OCI-LY1 (cell line): ENCODE measurements around the gene BLVRA.

Source experiments
- H2AFZ ChIP-seq: fragments of 200-600 bp; sonication (generic), shearing (Covaris generic); 2 replicates; pipeline ENCODE4 v1.6.0; 2014; ENCODE audit warnings: antibody characterized with exemption, mild to moderate bottlenecking, low read length
- H3F3A ChIP-seq: fragments of 200-600 bp; sonication (generic), shearing (Covaris generic); 2 replicates; pipeline ENCODE4 v1.6.0; 2014; ENCODE audit warnings: mild to moderate bottlenecking, antibody characterized with exemption, low read length, moderate library complexity; ENCODE audit not compliant: insufficient read depth
- H3K27ac ChIP-seq: fragments of 200-600 bp; sonication (generic); 2 replicates; pipeline ENCODE4 v1.5.1; 2014; ENCODE audit warnings: low read length, mixed run types, mild to moderate bottlenecking, low read depth; ENCODE audit not compliant: poor library complexity, severe bottlenecking
- H3K27me3 ChIP-seq: fragments of 200-600 bp; sonication (generic); 2 replicates; pipeline ENCODE4 v1.6.0; 2014; ENCODE audit warnings: antibody characterized with exemption, mild to moderate bottlenecking, low read length, moderate library complexity; ENCODE audit not compliant: insufficient read depth
- H3K36me3 ChIP-seq: fragments of 200-600 bp; sonication (generic); 2 replicates; pipeline ENCODE4 v1.6.1; 2014; ENCODE audit warnings: mild to moderate bottlenecking, antibody characterized with exemption, low read length, moderate library complexity, mixed read lengths; ENCODE audit not compliant: insufficient read depth
- H3K4me1 ChIP-seq: fragments of 200-600 bp; sonication (generic); 2 replicates; pipeline ENCODE4 v1.5.1; 2014; ENCODE audit warnings: mild to moderate bottlenecking, low read length, moderate library complexity; ENCODE audit not compliant: insufficient read depth, severe bottlenecking
- H3K4me2 ChIP-seq: fragments of 200-600 bp; sonication (generic), shearing (Covaris generic); 2 replicates; pipeline ENCODE4 v1.6.1; 2014; ENCODE audit warnings: low read length
- H3K4me3 ChIP-seq: fragments of 200-600 bp; sonication (generic); 2 replicates; pipeline ENCODE4 v1.5.1; 2014; ENCODE audit warnings: low read length, low read depth, mild to moderate bottlenecking, mixed read lengths; ENCODE audit not compliant: poor library complexity, severe bottlenecking
- H3K79me2 ChIP-seq: fragments of 200-600 bp; shearing (Covaris generic); 2 replicates; pipeline ENCODE4 v1.6.1; 2016; ENCODE audit warnings: mixed run types, low read length, mixed read lengths; ENCODE audit not compliant: insufficient read depth
- H3K9ac ChIP-seq: fragments of 200-600 bp; sonication (generic), shearing (Covaris generic); 2 replicates; pipeline ENCODE4 v1.6.1; 2014; ENCODE audit warnings: mild to moderate bottlenecking, low read length, mixed read lengths
- H3K9me2 ChIP-seq: fragments of 200-600 bp; sonication (generic), shearing (Covaris generic); 2 replicates; pipeline ENCODE4 v1.6.1; 2014; ENCODE audit warnings: low read depth, mild to moderate bottlenecking, low read length, mixed read lengths
- H3K9me3 ChIP-seq: fragments of 200-600 bp; shearing (Covaris generic); 2 replicates; pipeline ENCODE4 v1.6.1; 2014; ENCODE audit warnings: low read length, mixed read lengths
- H4K20me1 ChIP-seq: fragments of 200-600 bp; sonication (generic), shearing (Covaris generic); 2 replicates; pipeline ENCODE4 v1.6.0; 2016; ENCODE audit warnings: mild to moderate bottlenecking, low read length; ENCODE audit not compliant: insufficient read depth
- EZH2 ChIP-seq: fragments of 200-600 bp; sonication (generic), shearing (Covaris generic); IDR thresholded peaks from 2 replicates; pipeline ENCODE4 v1.8.0; 2017; ENCODE audit warnings: borderline replicate concordance, mixed run types, mild to moderate bottlenecking, antibody characterized with exemption, low read length, moderate library complexity, mixed read lengths
- TF ChIP-seq, protein P1 (sequence below): fragments of 200-600 bp; sonication (generic), shearing (Covaris generic); IDR thresholded peaks from 2 replicates; pipeline ENCODE4 v1.5.1; 2017; ENCODE audit warnings: mild to moderate bottlenecking, antibody characterized with exemption, low read length, moderate library complexity, mixed read lengths

The BLVRA gene

DNA sequence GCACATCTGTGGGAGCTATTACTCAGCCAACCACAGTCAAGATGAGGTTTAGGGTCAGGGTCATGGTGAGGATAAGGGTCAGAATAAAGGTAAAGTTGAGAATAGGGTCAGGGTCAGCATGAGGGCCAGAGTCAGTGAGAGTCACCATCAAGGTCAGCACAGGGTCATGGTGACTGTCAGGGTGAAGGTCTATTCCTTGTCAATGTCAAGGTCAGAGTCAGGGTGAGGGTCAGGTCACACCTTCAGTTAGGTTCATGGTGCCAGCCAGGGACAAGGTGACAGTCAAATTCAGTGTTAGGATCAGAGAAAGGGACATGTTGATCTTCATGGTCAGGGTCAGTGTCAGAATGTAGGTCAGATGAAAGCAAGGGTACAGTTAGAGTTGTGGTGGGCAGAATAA is 96.7 kb downstream of the BLVRA start:
- Histone ChIP-seq H3K9me2 (no peaks in the 10 kb centered on the region), H3K27ac (no peak overlapping the region), H3K9me3 (peaks cover 16% of the 10 kb centered on the region), H3K9ac (no peak overlapping the region), H3F3A (no peaks in the 10 kb centered on the region), H2AFZ (no peak overlapping the region), H3K79me2 (no peaks in the 10 kb centered on the region), H3K4me3 (no peak overlapping the region), H3K27me3 (peaks cover 28% of the 10 kb centered on the region; the same call in 1 of the 2 replicates), H4K20me1 (no peaks in the 10 kb centered on the region), H3K36me3 (no peaks in the 10 kb centered on the region; the same call in 1 of the 2 replicates), H3K4me2 (no peak overlapping the region), H3K4me1 (no peaks in the 10 kb centered on the region)
- no peak for TF ChIP-seq EZH2
- TF ChIP-seq, protein P1, sequence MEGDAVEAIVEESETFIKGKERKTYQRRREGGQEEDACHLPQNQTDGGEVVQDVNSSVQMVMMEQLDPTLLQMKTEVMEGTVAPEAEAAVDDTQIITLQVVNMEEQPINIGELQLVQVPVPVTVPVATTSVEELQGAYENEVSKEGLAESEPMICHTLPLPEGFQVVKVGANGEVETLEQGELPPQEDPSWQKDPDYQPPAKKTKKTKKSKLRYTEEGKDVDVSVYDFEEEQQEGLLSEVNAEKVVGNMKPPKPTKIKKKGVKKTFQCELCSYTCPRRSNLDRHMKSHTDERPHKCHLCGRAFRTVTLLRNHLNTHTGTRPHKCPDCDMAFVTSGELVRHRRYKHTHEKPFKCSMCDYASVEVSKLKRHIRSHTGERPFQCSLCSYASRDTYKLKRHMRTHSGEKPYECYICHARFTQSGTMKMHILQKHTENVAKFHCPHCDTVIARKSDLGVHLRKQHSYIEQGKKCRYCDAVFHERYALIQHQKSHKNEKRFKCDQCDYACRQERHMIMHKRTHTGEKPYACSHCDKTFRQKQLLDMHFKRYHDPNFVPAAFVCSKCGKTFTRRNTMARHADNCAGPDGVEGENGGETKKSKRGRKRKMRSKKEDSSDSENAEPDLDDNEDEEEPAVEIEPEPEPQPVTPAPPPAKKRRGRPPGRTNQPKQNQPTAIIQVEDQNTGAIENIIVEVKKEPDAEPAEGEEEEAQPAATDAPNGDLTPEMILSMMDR, result no peak

DNA sequence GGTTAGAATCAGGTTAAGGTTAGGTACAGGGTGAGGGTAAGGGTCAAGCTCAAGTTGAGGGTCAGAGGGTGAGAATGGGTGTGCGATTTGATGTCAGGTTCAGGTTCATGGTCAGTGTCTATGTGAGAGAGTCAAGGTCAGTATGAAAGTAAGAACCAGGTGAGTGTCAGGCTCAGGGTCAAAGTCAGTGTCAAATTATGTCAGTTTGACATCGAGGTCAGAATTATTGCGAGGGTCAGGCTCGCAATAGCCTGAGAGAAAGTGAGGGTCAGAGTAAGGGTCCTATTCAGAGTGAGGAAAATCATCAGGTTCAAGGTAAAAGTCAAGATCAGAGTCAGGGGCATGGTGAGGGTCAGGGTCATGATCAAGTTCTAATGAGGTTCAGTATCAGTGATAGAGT is 97.8 kb downstream of the BLVRA start:
- TF ChIP-seq, protein P1, result no peak
- TF ChIP-seq EZH2, result no peak
- Histone ChIP-seq H3F3A (no peaks in the 10 kb centered on the region), H3K9me3 (peaks cover 17% of the 10 kb centered on the region), H3K4me2 (no peak overlapping the region), H3K4me1 (no peaks in the 10 kb centered on the region), H3K27me3 (peaks cover 22% of the 10 kb centered on the region; the same call in 1 of the 2 replicates), H3K79me2 (no peaks in the 10 kb centered on the region), H3K9me2 (no peaks in the 10 kb centered on the region), H3K9ac (no peak overlapping the region), H3K27ac (no peak overlapping the region), H2AFZ (no peak overlapping the region), H3K36me3 (no peaks in the 10 kb centered on the region; the same call in 1 of the 2 replicates), H4K20me1 (no peaks in the 10 kb centered on the region), H3K4me3 (no peak overlapping the region)
